ENCODE results near the gene BCL2. TPM values are rescaled to one million over a fixed set of nuclear protein-coding genes. Genes with fewer than 3 reads are reported as not detected.

The BCL2 gene
- total and polyA plus RNA-seq, 9 donors: 13.7 to 43.9 (median 35.7) TPM

DNA sequence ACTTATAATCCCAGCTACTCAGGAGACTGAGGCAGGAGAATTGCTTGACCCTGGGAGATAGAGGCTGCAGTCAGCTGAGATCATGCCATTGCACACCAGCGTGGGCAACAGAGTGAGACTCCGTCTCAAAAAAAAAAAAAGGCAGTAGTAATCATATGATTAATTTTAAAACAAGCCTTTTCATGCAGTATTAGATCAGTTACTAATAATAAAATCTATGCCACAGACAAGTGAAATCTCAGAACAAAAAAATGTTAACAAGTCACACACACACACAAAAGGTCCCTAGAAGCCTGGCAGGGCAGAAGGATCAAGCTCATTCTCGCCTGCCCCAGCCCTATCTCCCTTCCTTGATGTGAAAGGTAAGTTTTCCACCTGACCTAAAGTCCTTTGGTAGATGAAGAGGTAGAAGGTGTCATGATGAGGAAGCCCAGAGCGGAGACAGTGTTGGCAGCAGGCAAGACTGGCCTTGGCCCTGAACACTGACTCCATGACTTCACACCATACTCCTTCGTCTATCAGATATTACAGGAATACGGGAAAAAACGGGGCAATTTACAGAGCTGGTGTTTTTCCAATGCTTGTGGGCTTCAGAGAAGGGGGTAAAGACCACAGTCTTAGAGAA is 36.8 kb upstream of the BCL2 start:
- Histone ChIP-seq H3K4me3 (no peak overlapping the region), H3K9me3 (no peaks in the 10 kb centered on the region), H3K27ac (no peak overlapping the region), H3K27me3 (no peaks in the 10 kb centered on the region), H3K36me3 (no peaks in the 10 kb centered on the region), H3K4me1 (ENCODE audit: insufficient read depth) (no peaks in the 10 kb centered on the region)
- intact Hi-C loops (cut with DNase I): no loop called here
- no peak for DNase-seq
- TF ChIP-seq, protein P1, sequence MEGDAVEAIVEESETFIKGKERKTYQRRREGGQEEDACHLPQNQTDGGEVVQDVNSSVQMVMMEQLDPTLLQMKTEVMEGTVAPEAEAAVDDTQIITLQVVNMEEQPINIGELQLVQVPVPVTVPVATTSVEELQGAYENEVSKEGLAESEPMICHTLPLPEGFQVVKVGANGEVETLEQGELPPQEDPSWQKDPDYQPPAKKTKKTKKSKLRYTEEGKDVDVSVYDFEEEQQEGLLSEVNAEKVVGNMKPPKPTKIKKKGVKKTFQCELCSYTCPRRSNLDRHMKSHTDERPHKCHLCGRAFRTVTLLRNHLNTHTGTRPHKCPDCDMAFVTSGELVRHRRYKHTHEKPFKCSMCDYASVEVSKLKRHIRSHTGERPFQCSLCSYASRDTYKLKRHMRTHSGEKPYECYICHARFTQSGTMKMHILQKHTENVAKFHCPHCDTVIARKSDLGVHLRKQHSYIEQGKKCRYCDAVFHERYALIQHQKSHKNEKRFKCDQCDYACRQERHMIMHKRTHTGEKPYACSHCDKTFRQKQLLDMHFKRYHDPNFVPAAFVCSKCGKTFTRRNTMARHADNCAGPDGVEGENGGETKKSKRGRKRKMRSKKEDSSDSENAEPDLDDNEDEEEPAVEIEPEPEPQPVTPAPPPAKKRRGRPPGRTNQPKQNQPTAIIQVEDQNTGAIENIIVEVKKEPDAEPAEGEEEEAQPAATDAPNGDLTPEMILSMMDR (IDR thresholded peaks at IDR 0.05): no peak
- TF ChIP-seq EP300 (IDR thresholded peaks at IDR 0.05) (no peak), POLR2A (IDR thresholded peaks at IDR 0.05) (no peak)
- 74 to 79% (median 74%) methylated on average over 7 of the region's 7 CpGs for WGBS, 3 donors

DNA sequence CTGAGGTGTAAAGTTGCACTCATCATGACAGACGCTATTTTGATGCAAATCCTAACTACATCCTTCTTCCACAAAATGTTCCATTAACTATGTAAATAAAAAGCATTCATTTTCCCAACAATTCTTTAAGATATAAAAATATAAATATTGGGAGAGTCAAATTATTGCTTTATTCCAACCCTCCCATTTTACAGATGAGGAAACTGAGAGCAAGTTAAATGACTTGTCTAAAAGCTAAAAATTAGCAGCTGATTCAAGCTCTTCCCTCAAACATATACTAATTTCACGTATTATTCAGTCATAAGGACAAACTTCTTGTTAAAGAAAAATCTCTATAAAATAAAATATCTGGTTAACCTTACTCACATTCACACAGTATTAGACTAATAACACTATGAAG is 30.7 kb upstream of the BCL2 start:
- no peaks in the 10 kb centered on the region for H3K27me3 ChIP-seq
- TF ChIP-seq EP300 (IDR thresholded peaks at IDR 0.05): no peak
- TF ChIP-seq POLR2A (IDR thresholded peaks at IDR 0.05): no peak
- TF ChIP-seq, protein P1 (IDR thresholded peaks at IDR 0.05): no peak
- no peaks in the 10 kb centered on the region for H3K36me3 ChIP-seq
- 47 to 50% (median 49%) methylated on average over 2 of the region's 2 CpGs for WGBS, 3 donors
- no peak overlapping the region for H3K4me3 ChIP-seq
- peaks cover 7% of the 10 kb centered on the region for H3K4me1 ChIP-seq (ENCODE audit: insufficient read depth)
- no peak overlapping the region for H3K27ac ChIP-seq
- no peak for DNase-seq
- H3K9me3 ChIP-seq: no peaks in the 10 kb centered on the region
- intact Hi-C loops (cut with DNase I): no loop called here

GRCh38 chr18:63348508-63349136 is 29.1 kb upstream of the BCL2 start:
- no peaks in the 10 kb centered on the region for H3K27me3 ChIP-seq
- H3K4me3 ChIP-seq: no peak overlapping the region
- peaks cover 7% of the 10 kb centered on the region for H3K4me1 ChIP-seq (ENCODE audit: insufficient read depth)
- DNase-seq: no peak
- no peaks in the 10 kb centered on the region for H3K36me3 ChIP-seq
- TF ChIP-seq EP300 (IDR thresholded peaks at IDR 0.05): no peak
- TF ChIP-seq, protein P1 (IDR thresholded peaks at IDR 0.05): no peak
- TF ChIP-seq POLR2A (IDR thresholded peaks at IDR 0.05): no peak
- no peak overlapping the region for H3K27ac ChIP-seq
- WGBS, 3 donors: 87 to 96% (median 93%) methylated on average over 7 of the region's 7 CpGs
- no peaks in the 10 kb centered on the region for H3K9me3 ChIP-seq
- intact Hi-C loops (cut with DNase I): loop anchor here in 1 of 4 donors (10.0 kb wide), 1 partner anchor 86 kb away; no protein-coding TSS in a partner anchor

GRCh38 chr18:63346480-63347183 is 27.1 kb upstream of the BCL2 start:
- Histone ChIP-seq H3K4me3 (no peak overlapping the region), H3K9me3 (no peaks in the 10 kb centered on the region), H3K27ac (peak overlapping the region in 1 of 2 donors; percentile 24), H3K27me3 (no peaks in the 10 kb centered on the region), H3K4me1 (ENCODE audit: insufficient read depth) (peaks cover 7% of the 10 kb centered on the region), H3K36me3 (no peaks in the 10 kb centered on the region)
- no peak for DNase-seq
- 67 to 82% (median 68%) methylated on average over 7 of the region's 7 CpGs for WGBS, 3 donors
- TF ChIP-seq, protein P1 (IDR thresholded peaks at IDR 0.05): no peak
- TF ChIP-seq POLR2A (IDR thresholded peaks at IDR 0.05) (no peak), EP300 (IDR thresholded peaks at IDR 0.05) (no peak)
- intact Hi-C loops (cut with DNase I): loop anchor here in 1 of 4 donors (10.0 kb wide), 1 partner anchor 88 kb away; no protein-coding TSS in a partner anchor

All from ovary (tissue), 9 donors.